Keratinocyte (primary cell): ENCODE data around the gene DNAI2. TPM values are rescaled to one million over a fixed set of nuclear protein-coding genes. Genes with fewer than 3 reads are reported as not detected.

Experiments
- DNase-seq: peaks from one replicate; pipeline ENCODE4 v3.0.0-alpha.2; 2011; ENCODE audit warnings: low read depth, missing footprints, low spot score
- FAIRE-seq: peaks from 2 replicates; lab custom pipeline; 2011; peaks lifted over from hg19 to GRCh38; lab: Jason Lieb, UNC
- H2AFZ ChIP-seq: 2 replicates; pipeline ENCODE4 v1.6.0; 2012; ENCODE audit warnings: low read length, control low read depth, inconsistent platforms; ENCODE audit not compliant: control insufficient read depth
- H3K27ac ChIP-seq: 2 replicates; pipeline ENCODE4 v1.5.1; 2011; ENCODE audit warnings: low read length; ENCODE audit not compliant: control insufficient read depth, insufficient read depth
- H3K27me3 ChIP-seq: 3 replicates; pipeline ENCODE4 v1.6.0; 2011; ENCODE audit warnings: low read length; ENCODE audit not compliant: control insufficient read depth, insufficient read depth; ENCODE audit errors: extremely low read depth
- H3K36me3 ChIP-seq, 2 experiments: 2 replicates in 1 of 2; 3 replicates in 1 of 2; pipeline ENCODE4 v1.5.1; 2011; ENCODE audit warnings: low read length in 2 of 2, mild to moderate bottlenecking in 1 of 2; ENCODE audit not compliant: control insufficient read depth in 2 of 2, insufficient read depth in 2 of 2; ENCODE audit errors: extremely low read depth in 1 of 2
- H3K4me1 ChIP-seq: 3 replicates; pipeline ENCODE4 v1.5.1; 2011; ENCODE audit warnings: low read length; ENCODE audit not compliant: control insufficient read depth, insufficient read depth; ENCODE audit errors: extremely low read depth
- H3K4me2 ChIP-seq: 3 replicates; pipeline ENCODE4 v1.6.0; 2011; ENCODE audit warnings: low read depth, low read length; ENCODE audit not compliant: control insufficient read depth, insufficient read depth; ENCODE audit errors: extremely low read depth
- H3K4me3 ChIP-seq, 3 experiments: fragments of 200-600 bp in 1 of 3; sonication (generic) in 1 of 3; 2 replicates in 2 of 3; 3 replicates in 1 of 3; pipeline ENCODE4 v1.5.1; 2011 to 2016; ENCODE audit warnings: low read length in 3 of 3, mild to moderate bottlenecking in 3 of 3, control low read depth in 2 of 3, inconsistent platforms in 1 of 3, low read depth in 1 of 3, mixed read lengths in 1 of 3, mixed run types in 1 of 3, moderate library complexity in 1 of 3; ENCODE audit not compliant: control insufficient read depth in 2 of 3, insufficient read depth in 2 of 3; ENCODE audit errors: extremely low read depth in 1 of 3
- H3K79me2 ChIP-seq: 2 replicates; pipeline ENCODE4 v1.6.0; 2012; ENCODE audit warnings: low read length; ENCODE audit not compliant: control insufficient read depth, insufficient read depth
- H3K9ac ChIP-seq: 3 replicates; pipeline ENCODE4 v1.6.0; 2011; ENCODE audit warnings: low read length; ENCODE audit not compliant: control insufficient read depth, insufficient read depth; ENCODE audit errors: extremely low read depth
- H3K9me1 ChIP-seq: 3 replicates; pipeline ENCODE4 v1.6.0; 2011; ENCODE audit warnings: low read length; ENCODE audit not compliant: control insufficient read depth, insufficient read depth; ENCODE audit errors: extremely low read depth
- H3K9me3 ChIP-seq: 2 replicates; pipeline ENCODE4 v1.5.1; 2012; ENCODE audit warnings: low read depth, low read length; ENCODE audit not compliant: control insufficient read depth
- H4K20me1 ChIP-seq: 3 replicates; pipeline ENCODE4 v1.6.0; 2011; ENCODE audit warnings: low read length; ENCODE audit not compliant: control insufficient read depth, insufficient read depth; ENCODE audit errors: extremely low read depth
- CTCF ChIP-seq, 3 experiments: IDR thresholded peaks in 1 of 3; conservative IDR thresholded peaks in 1 of 3; optimal IDR thresholded peaks in 1 of 3; 2 replicates in 2 of 3; 3 replicates in 1 of 3; pipeline versions ENCODE3 to v1.5.1; 2011; ENCODE audit warnings: low read length in 3 of 3, mild to moderate bottlenecking in 3 of 3, moderate library complexity in 2 of 3, control low read depth in 1 of 3, inconsistent platforms in 1 of 3; ENCODE audit not compliant: insufficient read depth in 2 of 3; ENCODE audit errors: extremely low read depth in 1 of 3
- EZH2 ChIP-seq: IDR thresholded peaks from one replicate; pipeline ENCODE4 v1.6.1; 2012; ENCODE audit warnings: inconsistent platforms, mild to moderate bottlenecking, low read length, moderate library complexity
- dilution Hi-C: fragments of 300-500 bp; cut with MboI; formaldehyde crosslinking; loops from one replicate; pipeline ENCODE4 v1.7.0; 2020; ENCODE audit warnings: low sequenced_read_pairs; ENCODE audit not compliant: extremely low pct_ligation_motif_present
- polyA plus RNA-seq, 5 experiments: library from polyadenylated mRNA; depleted of rRNA in 3 of 5; stranded (reverse) in 3 of 5; stranded (forward) in 1 of 5; unstranded in 1 of 5; fragments of >200 nt; gene quantifications; 1 replicate in 1 of 5; 2 replicates in 3 of 5; 3 replicates in 1 of 5; pipeline versions ENCODE4 v1.2.1 to v1.2.3, GENCODE V29; 2011 to 2012; ENCODE audit warnings: missing spikeins in 2 of 5, low read depth in 1 of 5, low replicate concordance in 1 of 5

Gene DNAI2
- polyA plus RNA-seq, 1 donor (not counting 4 experiments of a cell fraction or from before 2014, with no cell fraction given): not detected

GRCh38 chr17:74343121-74343520 is 69.1 kb downstream of the DNAI2 start:
- FAIRE-seq (no peak), DNase-seq (no peak)
- Histone ChIP-seq H3K27ac (no peak overlapping the region), H3K27me3 (peaks cover 10% of the 10 kb centered on the region), H3K4me3 (no peak overlapping the region), H2AFZ (no peak overlapping the region), H3K4me2 (no peak overlapping the region), H3K9ac (no peak overlapping the region), H3K9me3 (no peaks in the 10 kb centered on the region), H3K9me1 (no peaks in the 10 kb centered on the region), H3K4me1 (peaks cover 13% of the 10 kb centered on the region), H3K79me2 (no peaks in the 10 kb centered on the region), H4K20me1 (no peaks in the 10 kb centered on the region), H3K36me3 (no peaks in the 10 kb centered on the region)
- dilution Hi-C loops: no loop called here
- no peak for TF ChIP-seq EZH2
- TF ChIP-seq CTCF (optimal IDR thresholded peaks at IDR 0.05 in 1 of 3, IDR thresholded peaks at IDR 0.05 in 1 of 3, conservative IDR thresholded peaks at IDR 0.05 in 1 of 3; ENCODE audit: extremely low read depth in 1 of 3, insufficient read depth in 2 of 3, low read length in 3 of 3): no peak

GRCh38 chr17:74343526-74344284 is 69.7 kb downstream of the DNAI2 start:
- no peak overlapping the region for H2AFZ ChIP-seq

More at GRCh38 chr17:74343526-74344284, 69.7 kb downstream of the DNAI2 start:
- Histone ChIP-seq H3K36me3 (no peaks in the 10 kb centered on the region), H3K27ac (no peak overlapping the region), H3K4me1 (peaks cover 13% of the 10 kb centered on the region), H3K4me2 (no peak overlapping the region), H3K9me3 (no peaks in the 10 kb centered on the region), H4K20me1 (no peaks in the 10 kb centered on the region), H3K9me1 (no peaks in the 10 kb centered on the region), H3K27me3 (peaks cover 10% of the 10 kb centered on the region), H3K79me2 (no peaks in the 10 kb centered on the region), H3K4me3 (no peak overlapping the region), H3K9ac (no peak overlapping the region)
- no peak for DNase-seq
- TF ChIP-seq CTCF (optimal IDR thresholded peaks at IDR 0.05 in 1 of 3, IDR thresholded peaks at IDR 0.05 in 1 of 3, conservative IDR thresholded peaks at IDR 0.05 in 1 of 3; ENCODE audit: extremely low read depth in 1 of 3, insufficient read depth in 2 of 3, low read length in 3 of 3) (no peak), EZH2 (no peak)
- FAIRE-seq: no peak
- dilution Hi-C loops: no loop called here
